ENCODE results near the gene NSG2. TPM values are rescaled to one million over a fixed set of nuclear protein-coding genes. Genes with fewer than 3 reads are reported as not detected.

The NSG2 gene
- total and polyA plus RNA-seq, 2 donors (not counting 1 experiment from before 2014, with no cell fraction given), result not detected

GRCh38 chr5:174044466-174045254 is 846 bp upstream of the NSG2 start:
- TF ChIP-seq, protein P1, sequence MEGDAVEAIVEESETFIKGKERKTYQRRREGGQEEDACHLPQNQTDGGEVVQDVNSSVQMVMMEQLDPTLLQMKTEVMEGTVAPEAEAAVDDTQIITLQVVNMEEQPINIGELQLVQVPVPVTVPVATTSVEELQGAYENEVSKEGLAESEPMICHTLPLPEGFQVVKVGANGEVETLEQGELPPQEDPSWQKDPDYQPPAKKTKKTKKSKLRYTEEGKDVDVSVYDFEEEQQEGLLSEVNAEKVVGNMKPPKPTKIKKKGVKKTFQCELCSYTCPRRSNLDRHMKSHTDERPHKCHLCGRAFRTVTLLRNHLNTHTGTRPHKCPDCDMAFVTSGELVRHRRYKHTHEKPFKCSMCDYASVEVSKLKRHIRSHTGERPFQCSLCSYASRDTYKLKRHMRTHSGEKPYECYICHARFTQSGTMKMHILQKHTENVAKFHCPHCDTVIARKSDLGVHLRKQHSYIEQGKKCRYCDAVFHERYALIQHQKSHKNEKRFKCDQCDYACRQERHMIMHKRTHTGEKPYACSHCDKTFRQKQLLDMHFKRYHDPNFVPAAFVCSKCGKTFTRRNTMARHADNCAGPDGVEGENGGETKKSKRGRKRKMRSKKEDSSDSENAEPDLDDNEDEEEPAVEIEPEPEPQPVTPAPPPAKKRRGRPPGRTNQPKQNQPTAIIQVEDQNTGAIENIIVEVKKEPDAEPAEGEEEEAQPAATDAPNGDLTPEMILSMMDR (IDR thresholded peaks at IDR 0.05), result no peak
- no peak for TF ChIP-seq EZH2 (IDR thresholded peaks at IDR 0.05; ENCODE audit: borderline replicate concordance, insufficient read depth, low read depth, low read length, poor library complexity, severe bottlenecking)
- CTCF ChIA-PET, result no interaction called here
- POLR2A ChIA-PET, result no interaction called here
- intact Hi-C loops (cut with micrococcal nuclease), result no loop called here
- no peak overlapping the region for H3K4me2 ChIP-seq (replicated peaks; ENCODE audit: low read depth, low read length, poor library complexity, severe bottlenecking)
- no peak for ATAC-seq (ENCODE audit: low read depth)
- 92% methylated on average over 2 of the region's 6 CpGs for WGBS (ENCODE audit: insufficient coverage)
- H3K79me2 ChIP-seq (ENCODE audit: control insufficient read depth, insufficient read depth, low read length), result no peaks in the 10 kb centered on the region
- H4K20me1 ChIP-seq (ENCODE audit: control insufficient read depth, insufficient read depth, low read length, poor library complexity, severe bottlenecking), result no peaks in the 10 kb centered on the region
- H3K27ac ChIP-seq (ENCODE audit: low read length in 2 of 2), result no peak overlapping the region
- H3K9me3 Mint-ChIP-seq (ENCODE audit: insufficient read depth), result no peaks in the 10 kb centered on the region
- peaks cover 0 to 4% (median 0%) of the 10 kb centered on the region in 3 donors for H3K9me3 ChIP-seq (ENCODE audit: control extremely low read depth in 1 of 3, control insufficient read depth in 2 of 3, insufficient read depth in 1 of 3, low read length in 2 of 3)
- H3K9ac ChIP-seq (ENCODE audit: low read length), result no peak overlapping the region
- no peak overlapping the region for H3K4me3 Mint-ChIP-seq
- H3K27me3 ChIP-seq (replicated peaks in 1 of 4; ENCODE audit: control extremely low read depth in 1 of 4, control insufficient read depth in 3 of 4, insufficient read depth in 4 of 4, low read length in 3 of 4), result peaks cover 0 to 7% (median 3%) of the 10 kb centered on the region in 4 experiments
- H3K36me3 ChIP-seq (replicated peaks in 1 of 2; ENCODE audit: control extremely low read depth in 1 of 2, control insufficient read depth in 1 of 2, extremely low read depth in 1 of 2, insufficient read depth in 2 of 2, low read length in 1 of 2), result no peaks in the 10 kb centered on the region
- no peaks in the 10 kb centered on the region for H3K4me1 Mint-ChIP-seq
- H3K27me3 Mint-ChIP-seq, result peaks cover 59% of the 10 kb centered on the region
- H3K4me3 ChIP-seq (ENCODE audit: control extremely low read depth in 1 of 5, extremely low read depth in 1 of 5, insufficient read depth in 1 of 5, low read depth in 2 of 5, low read length in 4 of 5), result no peak overlapping the region
- no peaks in the 10 kb centered on the region for H3K4me1 ChIP-seq (ENCODE audit: control insufficient read depth in 2 of 2, insufficient read depth in 2 of 2, low read length in 2 of 2)
- no peak overlapping the region for H2AFZ ChIP-seq (ENCODE audit: insufficient read depth, low read depth, low read length, poor library complexity, severe bottlenecking)
- DNase-seq, result no peak
- H3K27ac Mint-ChIP-seq, result no peak overlapping the region

DNA sequence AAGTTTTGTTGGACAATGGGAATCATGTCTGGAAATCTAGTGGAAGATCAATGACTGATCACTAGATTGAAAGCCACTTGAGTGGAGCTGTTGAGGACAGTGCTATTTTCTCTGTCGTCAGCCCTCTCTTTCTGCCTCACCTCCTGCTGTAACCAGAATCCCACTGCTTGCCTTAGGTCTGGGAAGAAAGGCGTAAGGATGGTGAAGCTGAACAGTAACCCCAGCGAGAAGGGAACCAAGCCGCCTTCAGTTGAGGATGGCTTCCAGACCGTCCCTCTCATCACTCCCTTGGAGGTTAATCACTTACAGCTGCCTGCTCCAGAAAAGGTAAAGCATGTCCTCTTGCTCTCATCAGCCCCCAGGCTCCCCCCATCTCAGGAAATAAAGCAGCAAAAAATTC is 1.1 kb downstream of the NSG2 start:
- peaks cover 0 to 8% (median 3%) of the 10 kb centered on the region in 4 experiments for H3K27me3 ChIP-seq (replicated peaks in 1 of 4; ENCODE audit: control extremely low read depth in 1 of 4, control insufficient read depth in 3 of 4, insufficient read depth in 4 of 4, low read length in 3 of 4)
- ATAC-seq (ENCODE audit: low read depth) (no peak), DNase-seq (no peak)
- ChIA-PET POLR2A (no interaction called here), CTCF (no interaction called here)
- H2AFZ ChIP-seq (ENCODE audit: insufficient read depth, low read depth, low read length, poor library complexity, severe bottlenecking), result no peak overlapping the region
- 63% methylated on average over 4 of the region's 5 CpGs for WGBS (ENCODE audit: insufficient coverage)
- H3K27ac ChIP-seq (ENCODE audit: low read length in 2 of 2), result no peak overlapping the region
- no peaks in the 10 kb centered on the region for H3K79me2 ChIP-seq (ENCODE audit: control insufficient read depth, insufficient read depth, low read length)
- Mint-ChIP-seq H3K9me3 (ENCODE audit: insufficient read depth) (no peaks in the 10 kb centered on the region), H3K27me3 (peaks cover 54% of the 10 kb centered on the region), H3K4me3 (no peak overlapping the region), H3K4me1 (no peaks in the 10 kb centered on the region), H3K27ac (no peak overlapping the region)
- H3K9me3 ChIP-seq (ENCODE audit: control extremely low read depth in 1 of 3, control insufficient read depth in 2 of 3, insufficient read depth in 1 of 3, low read length in 2 of 3), result peaks cover 0 to 4% (median 0%) of the 10 kb centered on the region in 3 donors
- H3K4me1 ChIP-seq (ENCODE audit: control insufficient read depth in 2 of 2, insufficient read depth in 2 of 2, low read length in 2 of 2), result no peaks in the 10 kb centered on the region
- H4K20me1 ChIP-seq (ENCODE audit: control insufficient read depth, insufficient read depth, low read length, poor library complexity, severe bottlenecking), result no peaks in the 10 kb centered on the region
- H3K4me2 ChIP-seq (replicated peaks; ENCODE audit: low read depth, low read length, poor library complexity, severe bottlenecking), result no peak overlapping the region
- no peak overlapping the region for H3K9ac ChIP-seq (ENCODE audit: low read length)
- H3K36me3 ChIP-seq (replicated peaks in 1 of 2; ENCODE audit: control extremely low read depth in 1 of 2, control insufficient read depth in 1 of 2, extremely low read depth in 1 of 2, insufficient read depth in 2 of 2, low read length in 1 of 2), result no peaks in the 10 kb centered on the region
- TF ChIP-seq, protein P1 (IDR thresholded peaks at IDR 0.05), result no peak
- no peak for TF ChIP-seq EZH2 (IDR thresholded peaks at IDR 0.05; ENCODE audit: borderline replicate concordance, insufficient read depth, low read depth, low read length, poor library complexity, severe bottlenecking)
- no peak overlapping the region for H3K4me3 ChIP-seq (ENCODE audit: control extremely low read depth in 1 of 5, extremely low read depth in 1 of 5, insufficient read depth in 1 of 5, low read depth in 2 of 5, low read length in 4 of 5)
- intact Hi-C loops (cut with micrococcal nuclease), result no loop called here

Data from B cell (primary cell).